Hematopoietic multipotent progenitor cell treated with erythropoietin and hydrocortisone succinate and interleukin-3 and kit ligand, for 17 days (in vitro differentiated cells): ENCODE results near the gene ATPAF1.

ENCODE experiments used
- DNase-seq: peaks from one replicate; pipeline ENCODE4 v3.0.0-alpha.2; 2015; ENCODE audit warnings: low spot score

ATPAF1 gene

GRCh38 chr1:46587069-46587468, 81.1 kb downstream of the ATPAF1 start:
- DNase-seq, result no peak

- no peak for DNase-seq
Measured at GRCh38 chr1:46585312-46585938, 82.7 kb downstream of the ATPAF1 start.

GRCh38 chr1:46583494-46583893, 84.7 kb downstream of the ATPAF1 start:
- no peak for DNase-seq

- DNase-seq, result no peak
Measured at GRCh38 chr1:46582972-46583371, 85.2 kb downstream of the ATPAF1 start.
